K562 (cell line): ENCODE measurements around the gene IFFO2. TPM values are rescaled to one million over a fixed set of nuclear protein-coding genes. Genes with fewer than 3 reads are reported as not detected.
"Not testable (repeated sequence)": the region's sequence is repeated elsewhere in the genome, so short reads cannot be mapped to it uniquely, and the experiment has no call there.

Source experiments
- ATAC-seq: fragments of 200-7000 bp; cut with Tn5 transposase; 3 replicates; pipeline ENCODE4 v1.9.1; 2020; ENCODE audit warnings: moderate library complexity
- BruUV-seq: library from RNA; stranded (reverse); fragments of 400-500 nt; replicated peaks from 2 replicates; lab custom pipeline; 2021; lab: Mats Ljungman, UMichigan
- CTCF ChIA-PET: fragments of 300-600 bp; formaldehyde crosslinking; extraction: SDS; loops from one replicate; lab custom pipeline; 2021; ENCODE audit warnings: low intra/inter-chr PET ratio; lab: Yijun Ruan, JAX
- POLR2A ChIA-PET: fragments of 300-600, 350-650 bp; sonication (Branson Sonifier 250); formaldehyde crosslinking; extraction: SDS; loops from one replicate; lab custom pipeline; 2021; ENCODE audit warnings: antibody characterized with exemption, inconsistent platforms; lab: Yijun Ruan, JAX
- DNase-seq, 4 experiments: peaks; one replicate each; pipeline versions ENCODE4 v3.0.0 to v3.0.0-alpha.2; 2011 to 2018; ENCODE audit warnings: low spot score in 3 of 4, mixed read lengths in 3 of 4; ENCODE audit errors: extremely low read depth in 1 of 4
- FAIRE-seq: peaks from 2 replicates; lab custom pipeline; 2011; peaks lifted over from hg19 to GRCh38; lab: Jason Lieb, UNC
- H2AFZ ChIP-seq: 2 replicates; pipeline ENCODE4 v1.6.0; 2011; ENCODE audit warnings: low read depth, low read length, control low read depth, inconsistent platforms
- H3K27ac ChIP-seq: fragments of 200-600 bp; 3 replicates; pipeline ENCODE4 v1.8.0; 2011; ENCODE audit warnings: low read depth, mild to moderate bottlenecking, control low read depth, inconsistent platforms, low read length, moderate library complexity, mixed read lengths; ENCODE audit errors: extremely low read depth
- H3K27me3 ChIP-seq, 2 experiments: fragments of 300-600 bp in 1 of 2; 2 replicates in 1 of 2; 3 replicates in 1 of 2; pipeline versions ENCODE4 v1.6.0 to v1.8.0; 2011; ENCODE audit warnings: inconsistent platforms in 2 of 2, low read length in 2 of 2, mild to moderate bottlenecking in 1 of 2, mixed read lengths in 1 of 2, moderate library complexity in 1 of 2; ENCODE audit not compliant: control insufficient read depth in 2 of 2, insufficient read depth in 2 of 2
- H3K36me3 ChIP-seq: fragments of 300-600 bp; 3 replicates; pipeline ENCODE4 v1.8.0; 2011; ENCODE audit warnings: mild to moderate bottlenecking, low read length, inconsistent platforms; ENCODE audit not compliant: control insufficient read depth, insufficient read depth
- H3K4me1 ChIP-seq, 2 experiments: fragments of 200-600 bp in 1 of 2; replicated peaks in 1 of 2; 2 replicates in 1 of 2; 3 replicates in 1 of 2; pipeline versions ENCODE4 v1.5.1 to v1.8.0; 2011; ENCODE audit warnings: inconsistent platforms in 2 of 2, low read length in 2 of 2, mild to moderate bottlenecking in 1 of 2, mixed read lengths in 1 of 2, moderate library complexity in 1 of 2; ENCODE audit not compliant: control insufficient read depth in 2 of 2, insufficient read depth in 2 of 2
- H3K4me2 ChIP-seq: 2 replicates; pipeline ENCODE4 v1.6.1; 2011; ENCODE audit warnings: low read length, control low read depth, inconsistent platforms, mixed read lengths; ENCODE audit not compliant: insufficient read depth
- H3K4me3 ChIP-seq: fragments of 200-600 bp; sonication (generic), shearing (Covaris generic); 2 replicates; pipeline ENCODE4 v1.5.1; 2016; ENCODE audit warnings: control low read depth, inconsistent platforms
- H3K79me2 ChIP-seq: fragments of 200-600 bp; 3 replicates; pipeline ENCODE4 v1.8.0; 2011; ENCODE audit warnings: low read length, inconsistent platforms; ENCODE audit not compliant: control insufficient read depth, insufficient read depth
- H3K9ac ChIP-seq, 2 experiments: 2 replicates each; pipeline versions ENCODE4 v1.6.0 to v1.6.1; 2011; ENCODE audit warnings: low read depth in 2 of 2, low read length in 2 of 2, control low read depth in 1 of 2, inconsistent platforms in 1 of 2, mild to moderate bottlenecking in 1 of 2, mixed read lengths in 1 of 2; ENCODE audit not compliant: insufficient read depth in 1 of 2
- H3K9me1 ChIP-seq: one replicate; pipeline ENCODE4 v1.6.0; 2011; ENCODE audit warnings: inconsistent platforms, mild to moderate bottlenecking, low read length, moderate library complexity; ENCODE audit not compliant: control insufficient read depth, insufficient read depth
- H3K9me3 ChIP-seq: replicated peaks from 2 replicates; pipeline ENCODE4 v1.5.1; 2011; ENCODE audit warnings: low read depth, low read length, inconsistent platforms; ENCODE audit not compliant: control insufficient read depth, insufficient read depth
- H4K20me1 ChIP-seq: replicated peaks from 2 replicates; pipeline ENCODE4 v1.6.1; 2011; ENCODE audit warnings: low read length, inconsistent platforms, mixed read lengths; ENCODE audit not compliant: control insufficient read depth, insufficient read depth
- CEBPB ChIP-seq: fragments of 450-650 bp; IDR thresholded peaks from 2 replicates; pipeline ENCODE4 v1.6.1; 2016; ENCODE audit warnings: missing genetic modification characterization, missing compliant biosample characterization
- MXI1 ChIP-seq: IDR thresholded peaks from 2 replicates; pipeline ENCODE4 v1.6.1; 2011; ENCODE audit warnings: low read depth, mild to moderate bottlenecking, improper control_type of control experiment, low read length
- RFX1 ChIP-seq: fragments of 450-650 bp; IDR thresholded peaks from 2 replicates; pipeline ENCODE4 v1.6.1; 2016; ENCODE audit warnings: mild to moderate bottlenecking, moderate library complexity
- ZBTB1 ChIP-seq: sonication (generic); formaldehyde crosslinking; IDR thresholded peaks from 2 replicates; pipeline ENCODE4 v1.8.1; 2023; ENCODE audit warnings: missing genetic modification reagents, low read depth, mild to moderate bottlenecking, borderline replicate concordance
- ZSCAN32 ChIP-seq: fragments of 450-650 bp; formaldehyde crosslinking; IDR thresholded peaks from 2 replicates; pipeline ENCODE4 v1.4.0; 2020; ENCODE audit warnings: mild to moderate bottlenecking, moderate library complexity
- WGBS: fragments of 100-300 bp; shearing (Covaris generic); methylation state at CpG from one replicate; pipeline ENCODE4 v1.1.6; 2016; ENCODE audit warnings: low coverage, mixed read lengths; ENCODE audit not compliant: insufficient coverage; ENCODE audit errors: missing lambda C conversion rate; 5-methylcytosine and 5-hydroxymethylcytosine counted together
- in situ Hi-C: fragments of 300-500 bp; cut with MboI; formaldehyde crosslinking; loops from 4 replicates; pipeline ENCODE4 v1.15.0; 2018; ENCODE audit warnings: inconsistent platforms, mixed read lengths
- intact Hi-C: fragments of 100-400 bp; cut with micrococcal nuclease; formaldehyde crosslinking; loops from 2 replicates; pipeline ENCODE4 v1.14.2; 2022
- polyA plus RNA-seq, 8 experiments: library from polyadenylated mRNA; depleted of rRNA in 4 of 8; stranded (reverse) in 5 of 8; unstranded in 3 of 8; fragments of >200 nt; fragmentation: Nextera tagmentation in 2 of 8; fragmentation: Illumina TruSeq in 1 of 8; extraction: Ambion mirVana in 2 of 8; extraction: Trizol in 1 of 8; gene quantifications; 2 replicates each; pipeline versions ENCODE4 v1.2.1 to v1.2.3, GENCODE V29; 2011 to 2014; ENCODE audit warnings: inconsistent platforms in 1 of 8, missing spikeins in 1 of 8
- total RNA-seq, 7 experiments: library from RNA; depleted of rRNA in 6 of 7; stranded (reverse); fragments of >200 nt in 6 of 7; fragmentation: Illumina TruSeq in 2 of 7; extraction: Trizol in 2 of 7; gene quantifications; 2 replicates each; pipeline versions ENCODE4 v1.2.1 to v1.2.3, GENCODE V29; 2011 to 2021; ENCODE audit warnings: low replicate concordance in 1 of 7

The IFFO2 gene
- total and polyA plus RNA-seq, 9 of the 15 experiments (the other 6 are each of a cell fraction or from before 2014, with no cell fraction given) = 0.15 to 1.0 (median 0.44) TPM; not detected in 2

DNA sequence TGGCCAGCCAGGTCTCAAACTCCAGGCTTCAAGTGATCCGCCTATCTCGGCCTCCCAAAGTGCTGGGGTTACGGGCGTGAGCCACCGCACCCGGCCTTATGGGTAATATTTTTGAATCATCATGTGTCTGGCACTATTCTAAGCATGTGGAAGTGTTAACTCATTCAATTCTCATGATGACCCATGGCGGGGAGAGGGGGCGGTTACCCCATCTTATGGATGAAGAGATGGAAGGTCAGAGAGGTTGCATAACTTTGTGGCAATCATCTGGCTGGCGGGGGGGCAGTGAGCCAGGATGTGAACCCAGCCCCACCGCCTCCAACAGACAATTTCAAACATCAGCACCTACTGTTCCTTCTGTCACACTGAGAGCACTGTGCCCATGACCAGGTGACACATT, 85.5 kb downstream of the IFFO2 start:
- in situ Hi-C loops (no loop called here), intact Hi-C loops (no loop called here)
- TF ChIP-seq RFX1 (no peak), ZBTB1 (no peak), ZSCAN32 (CRISPR knock-in tag) (no peak), CEBPB (0 out of 2 replicates have a peak, but pooled peaks have one; percentile 18), MXI1 (no peak)
- Histone ChIP-seq H4K20me1 (peaks cover 20% of the 10 kb centered on the region), H3K4me1 (peaks cover 0 to 13% of the 10 kb centered on the region in 2 experiments; a peak in 2 of 5 replicates), H3K9me3 (no peaks in the 10 kb centered on the region), H3K36me3 (no peaks in the 10 kb centered on the region), H3K4me3 (no peak overlapping the region), H3K27me3 (peaks cover 26 to 40% of the 10 kb centered on the region in 2 experiments; a peak in 4 of 5 replicates), H3K9me1 (no peaks in the 10 kb centered on the region), H3K27ac (no peak overlapping the region), H3K4me2 (no peak overlapping the region), H3K79me2 (no peaks in the 10 kb centered on the region), H3K9ac (no peak overlapping the region), H2AFZ (no peak overlapping the region)
- ATAC-seq (no peak), DNase-seq (no peak), FAIRE-seq (no peak)
- CTCF ChIA-PET = no interaction called here
- no TSS peak for BruUV-seq
- 26% methylated on average over 10 of the region's 10 CpGs for WGBS
- POLR2A ChIA-PET = no interaction called here

DNA sequence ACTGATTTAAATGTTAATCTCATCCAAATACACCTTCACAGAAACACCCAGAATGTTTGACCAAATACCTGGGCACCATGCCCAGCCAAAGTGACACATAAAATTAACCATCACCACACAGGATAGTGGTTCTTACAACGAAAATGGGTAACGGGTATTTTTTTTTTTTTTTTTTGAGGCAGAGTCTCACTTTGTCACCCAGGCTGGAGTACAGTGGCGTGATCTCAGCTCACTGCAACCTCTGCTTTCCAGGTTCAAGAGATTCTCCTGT, 85.9 kb downstream of the IFFO2 start:
- in situ Hi-C loops, FAIRE-seq, intact Hi-C loops, DNase-seq, ATAC-seq, H3K9me3 ChIP-seq, BruUV-seq, H2AFZ ChIP-seq, H3K9me1 ChIP-seq, H3K9ac ChIP-seq, H3K4me2 ChIP-seq, H3K36me3 ChIP-seq, H3K79me2 ChIP-seq, POLR2A ChIA-PET, H3K4me3 ChIP-seq, H3K27ac ChIP-seq: not testable (repeated sequence)
- Histone ChIP-seq H4K20me1 (peaks cover 20% of the 10 kb centered on the region), H3K27me3 (peaks cover 30 to 44% of the 10 kb centered on the region in 2 experiments; a peak in 4 of 5 replicates), H3K4me1 (peaks cover 0 to 12% of the 10 kb centered on the region in 2 experiments; a peak in 2 of 5 replicates)
- 4% methylated on average over 3 of the region's 3 CpGs for WGBS
- CTCF ChIA-PET = interaction anchor here (0.7 kb wide), 1 partner anchor 43 kb away, joined by 3 read pairs; no protein-coding TSS in a partner anchor
